A549 (cell line): ENCODE results near the gene C1GALT1. TPM values are rescaled to one million over a fixed set of nuclear protein-coding genes. Genes with fewer than 3 reads are reported as not detected.

Source experiments
- ATAC-seq, 2 experiments: fragments of 200-7000 bp in 1 of 2; fragments of >200 bp in 1 of 2; cut with Nextera tagmentation in 1 of 2; cut with Tn5 transposase in 1 of 2; 3 replicates each; pipeline versions ENCODE4 v1.8.0 to v1.9.1; 2018 to 2020; ENCODE audit warnings: mild to moderate bottlenecking in 1 of 2, moderate library complexity in 1 of 2
- CTCF ChIA-PET: fragments of 300-600 bp; sonication (Branson Sonifier 250); formaldehyde crosslinking; extraction: SDS; loops from one replicate; lab custom pipeline; 2021; ENCODE audit warnings: antibody characterized with exemption, inconsistent platforms; lab: Yijun Ruan, JAX
- POLR2A ChIA-PET: fragments of 350-600 bp; formaldehyde crosslinking; extraction: SDS; loops from one replicate; lab custom pipeline; 2021; ENCODE audit warnings: antibody characterized with exemption, inconsistent platforms; lab: Yijun Ruan, JAX
- DNase-seq, 2 experiments: peaks; one replicate each; pipeline versions ENCODE4 v3.0.0 to v3.0.0-alpha.2; 2011 to 2016; ENCODE audit warnings: low read depth in 1 of 2, low spot score in 1 of 2
- FAIRE-seq: peaks from 2 replicates; lab custom pipeline; 2011; peaks lifted over from hg19 to GRCh38; lab: Jason Lieb, UNC
- H3K27ac ChIP-seq, 2 experiments: fragments of >200 bp; sonication (Bioruptor Twin); formaldehyde crosslinking; 3 replicates each; pipeline ENCODE4 v1.5.1; 2016 to 2017
- H3K4me1 ChIP-seq: fragments of >200 bp; sonication (Bioruptor Twin); formaldehyde crosslinking; 3 replicates; pipeline ENCODE4 v1.6.1; 2016
- H3K4me2 ChIP-seq: fragments of >200 bp; sonication (Bioruptor Twin); formaldehyde crosslinking; 3 replicates; pipeline ENCODE4 v1.6.1; 2016
- H3K4me3 ChIP-seq: fragments of >200 bp; sonication (Bioruptor Twin); formaldehyde crosslinking; 3 replicates; pipeline ENCODE4 v1.5.1; 2016
- H3K9me3 ChIP-seq: fragments of >200 bp; sonication (Bioruptor Twin); formaldehyde crosslinking; 3 replicates; pipeline ENCODE4 v1.6.1; 2016
- ATOH8 ChIP-seq: fragments of 250-450 bp; sonication (Bioruptor Pico); IDR thresholded peaks from 2 replicates; pipeline ENCODE4 v1.5.0; 2020; ENCODE audit warnings: low read depth, mild to moderate bottlenecking, moderate library complexity
- BCL3 ChIP-seq: fragments of >200 bp; sonication (Bioruptor Twin); formaldehyde crosslinking; IDR thresholded peaks from 3 replicates; pipeline ENCODE4 v1.6.1; 2016
- CEBPB ChIP-seq, 2 experiments: fragments of >200 bp in 1 of 2; sonication (Bioruptor Twin) in 1 of 2; formaldehyde crosslinking in 1 of 2; IDR thresholded peaks; 2 replicates each; pipeline ENCODE4 v1.6.1; 2012 to 2016
- E2F6 ChIP-seq: IDR thresholded peaks from 2 replicates; pipeline ENCODE4 v1.6.1; 2012; ENCODE audit warnings: low read depth, borderline replicate concordance
- EP300 ChIP-seq, 2 experiments: fragments of >200 bp; sonication (Bioruptor Twin); formaldehyde crosslinking; IDR thresholded peaks; 2 replicates in 1 of 2; 3 replicates in 1 of 2; pipeline ENCODE4 v1.6.1; 2016 to 2017
- FOSB ChIP-seq: fragments of 250-450 bp; sonication (Bioruptor Pico); IDR thresholded peaks from 2 replicates; pipeline ENCODE4 v1.5.0; 2020; ENCODE audit warnings: mild to moderate bottlenecking, moderate library complexity
- FOSL2 ChIP-seq, 2 experiments: fragments of 450-650 bp in 1 of 2; fragments of >200 bp in 1 of 2; sonication (Bioruptor Twin) in 1 of 2; formaldehyde crosslinking; IDR thresholded peaks; 2 replicates each; pipeline versions ENCODE4 v1.5.0 to v1.6.1; 2016 to 2020; ENCODE audit warnings: mild to moderate bottlenecking in 1 of 2, moderate library complexity in 1 of 2
- FOXS1 ChIP-seq: fragments of 250-450 bp; sonication (Bioruptor Pico); IDR thresholded peaks from 2 replicates; pipeline ENCODE4 v1.5.0; 2020; ENCODE audit warnings: mild to moderate bottlenecking, moderate library complexity
- HDAC2 ChIP-seq: fragments of 200-600 bp; sonication (generic); IDR thresholded peaks from 2 replicates; pipeline ENCODE4 v1.6.1; 2016
- HEYL ChIP-seq: fragments of 250-450 bp; sonication (Bioruptor Pico); IDR thresholded peaks from 2 replicates; pipeline ENCODE4 v1.8.0; 2021; ENCODE audit warnings: mild to moderate bottlenecking, moderate library complexity
- HOXA7 ChIP-seq: fragments of 250-450 bp; sonication (Bioruptor Pico); IDR thresholded peaks from 2 replicates; pipeline ENCODE4 v1.5.0; 2020; ENCODE audit warnings: mild to moderate bottlenecking, moderate library complexity
- HOXB5 ChIP-seq: fragments of 250-450 bp; sonication (Bioruptor Pico); IDR thresholded peaks from 2 replicates; pipeline ENCODE4 v1.5.0; 2020; ENCODE audit warnings: mild to moderate bottlenecking, moderate library complexity
- JUN ChIP-seq, 2 experiments: fragments of >200 bp; sonication (Bioruptor Twin); formaldehyde crosslinking; IDR thresholded peaks; 2 replicates in 1 of 2; 3 replicates in 1 of 2; pipeline ENCODE4 v1.6.1; 2016 to 2017
- KDM5A ChIP-seq: fragments of 200-600 bp; sonication (generic); IDR thresholded peaks from 2 replicates; pipeline ENCODE4 v1.6.1; 2016; ENCODE audit warnings: antibody characterized with exemption, mild to moderate bottlenecking
- PHF8 ChIP-seq: fragments of 200-600 bp; sonication (generic); IDR thresholded peaks from 2 replicates; pipeline ENCODE4 v1.6.1; 2016; ENCODE audit warnings: low read depth, mild to moderate bottlenecking, antibody characterized with exemption, moderate library complexity, borderline replicate concordance
- REST ChIP-seq: fragments of 200-600 bp; sonication (generic); IDR thresholded peaks from 2 replicates; pipeline ENCODE4 v1.6.1; 2016; ENCODE audit warnings: antibody characterized with exemption, mild to moderate bottlenecking, moderate library complexity
- SREBF2 ChIP-seq: fragments of 450-650 bp; IDR thresholded peaks from 2 replicates; pipeline ENCODE4 v1.6.1; 2014; ENCODE audit warnings: mild to moderate bottlenecking, moderate library complexity
- TFCP2L1 ChIP-seq: fragments of 250-450 bp; sonication (Bioruptor Pico); IDR thresholded peaks from 2 replicates; pipeline ENCODE4 v1.5.0; 2021; ENCODE audit warnings: mild to moderate bottlenecking
- WGBS: methylation state at CpG from one replicate; pipeline ENCODE4 v1.1.6; 2017; ENCODE audit errors: missing lambda C conversion rate; 5-methylcytosine and 5-hydroxymethylcytosine counted together
- polyA plus RNA-seq, 4 experiments: library from polyadenylated mRNA; depleted of rRNA in 3 of 4; stranded (reverse); fragments of >200 nt; fragmentation: RNase III in 1 of 4; extraction: RNeasy Plus Mini Kit Qiagen cat#74134 plus additional on column Dnase treatment in 1 of 4; gene quantifications; 2 replicates in 3 of 4; 3 replicates in 1 of 4; pipeline ENCODE4 v1.2.3, GENCODE V29; 2011 to 2017
- TF ChIP-seq, protein P1 (sequence below): fragments of >200 bp; sonication (Bioruptor Twin); formaldehyde crosslinking; IDR thresholded peaks from 3 replicates; pipeline ENCODE4 v1.5.1; 2016

The C1GALT1 gene
- polyA plus RNA-seq, 2 of the 4 experiments (the other 2 are of a cell fraction) = 24.1 to 50.1 TPM

GRCh38 chr7:7293092-7293491 lies 110.7 kb downstream of the C1GALT1 start:
- ATAC-seq (no peak), DNase-seq (no peak), FAIRE-seq (no peak)
- ChIA-PET POLR2A (no interaction called here), CTCF (interaction anchor here (0.9 kb wide), 1 partner anchor 190 kb away, joined by 3 read pairs; no protein-coding TSS in a partner anchor)
- H3K4me2 ChIP-seq = no peak overlapping the region
- no peaks in the 10 kb centered on the region for H3K4me1 ChIP-seq
- no peaks in the 10 kb centered on the region for H3K9me3 ChIP-seq
- no peak overlapping the region for H3K4me3 ChIP-seq
- TF ChIP-seq KDM5A (no peak), FOSL2 (IDR thresholded peaks at IDR 0.05) (no peak), FOSL2 (CRISPR knock-in tag; IDR thresholded peaks at IDR 0.05) (no peak), TFCP2L1 (CRISPR knock-in tag) (no peak), FOSB (CRISPR knock-in tag) (no peak), E2F6 (no peak), JUN (IDR thresholded peaks at IDR 0.05) (no peak)
- TF ChIP-seq, protein P1, sequence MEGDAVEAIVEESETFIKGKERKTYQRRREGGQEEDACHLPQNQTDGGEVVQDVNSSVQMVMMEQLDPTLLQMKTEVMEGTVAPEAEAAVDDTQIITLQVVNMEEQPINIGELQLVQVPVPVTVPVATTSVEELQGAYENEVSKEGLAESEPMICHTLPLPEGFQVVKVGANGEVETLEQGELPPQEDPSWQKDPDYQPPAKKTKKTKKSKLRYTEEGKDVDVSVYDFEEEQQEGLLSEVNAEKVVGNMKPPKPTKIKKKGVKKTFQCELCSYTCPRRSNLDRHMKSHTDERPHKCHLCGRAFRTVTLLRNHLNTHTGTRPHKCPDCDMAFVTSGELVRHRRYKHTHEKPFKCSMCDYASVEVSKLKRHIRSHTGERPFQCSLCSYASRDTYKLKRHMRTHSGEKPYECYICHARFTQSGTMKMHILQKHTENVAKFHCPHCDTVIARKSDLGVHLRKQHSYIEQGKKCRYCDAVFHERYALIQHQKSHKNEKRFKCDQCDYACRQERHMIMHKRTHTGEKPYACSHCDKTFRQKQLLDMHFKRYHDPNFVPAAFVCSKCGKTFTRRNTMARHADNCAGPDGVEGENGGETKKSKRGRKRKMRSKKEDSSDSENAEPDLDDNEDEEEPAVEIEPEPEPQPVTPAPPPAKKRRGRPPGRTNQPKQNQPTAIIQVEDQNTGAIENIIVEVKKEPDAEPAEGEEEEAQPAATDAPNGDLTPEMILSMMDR = no peak
- H3K27ac ChIP-seq = no peak overlapping the region
- WGBS = 84% methylated on average over 2 of the region's 2 CpGs

DNA sequence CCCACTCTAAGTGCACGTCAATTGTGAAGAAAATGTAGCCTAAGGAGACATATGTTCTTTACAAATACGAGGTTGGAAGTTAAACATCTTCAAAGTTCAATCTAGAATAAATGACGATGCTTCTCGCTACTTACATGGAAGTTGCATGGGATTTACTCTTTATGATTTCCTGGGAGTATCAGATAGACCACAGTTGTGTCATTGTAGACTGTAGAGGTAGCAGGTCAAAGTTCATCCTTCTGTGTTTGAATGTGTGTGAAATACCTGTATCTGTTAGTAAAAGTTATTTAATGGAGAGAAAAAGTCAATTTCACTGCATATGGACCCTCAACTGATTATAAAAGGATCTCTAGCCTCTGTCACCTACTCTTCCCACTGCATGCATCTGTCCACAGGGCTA lies 112.6 kb downstream of the C1GALT1 start:
- 51% methylated on average over 4 of the region's 4 CpGs for WGBS
- CTCF ChIA-PET = interaction anchor here (0.7 to 1.1 kb wide), 2 partner anchors 45 to 192 kb away, joined by 3 read pairs; no protein-coding TSS in a partner anchor
- DNase-seq (no peak), ATAC-seq (no peak), FAIRE-seq (no peak)
- no peak for TF ChIP-seq HOXA7
- no peak for TF ChIP-seq BCL3
- no peak for TF ChIP-seq FOXS1 (CRISPR knock-in tag)
- TF ChIP-seq EP300 (IDR thresholded peaks at IDR 0.05) = no peak
- no peak for TF ChIP-seq CEBPB (IDR thresholded peaks at IDR 0.05)
- no peak for TF ChIP-seq HDAC2
- TF ChIP-seq, protein P1 = no peak
- no peak for TF ChIP-seq PHF8
- TF ChIP-seq HEYL (CRISPR knock-in tag) = no peak
- TF ChIP-seq ATOH8 (CRISPR knock-in tag) = no peak
- no peak for TF ChIP-seq HOXB5
- TF ChIP-seq SREBF2 = no peak
- no peak for TF ChIP-seq REST
- no peaks in the 10 kb centered on the region for H3K9me3 ChIP-seq
- no peaks in the 10 kb centered on the region for H3K4me1 ChIP-seq
- H3K4me3 ChIP-seq = no peak overlapping the region
- no peak overlapping the region for H3K27ac ChIP-seq
- H3K4me2 ChIP-seq = no peak overlapping the region
- POLR2A ChIA-PET = no interaction called here
